HG02759 (cell line): ENCODE data around the gene PTPRE.

Experiments
- ATAC-seq: cut with Tn5 transposase; IDR thresholded peaks from one replicate; pipeline ENCODE4 v1.9.1; 2021; ENCODE audit warnings: mild to moderate bottlenecking, moderate library complexity; ENCODE audit not compliant: unreplicated experiment

PTPRE gene

DNA sequence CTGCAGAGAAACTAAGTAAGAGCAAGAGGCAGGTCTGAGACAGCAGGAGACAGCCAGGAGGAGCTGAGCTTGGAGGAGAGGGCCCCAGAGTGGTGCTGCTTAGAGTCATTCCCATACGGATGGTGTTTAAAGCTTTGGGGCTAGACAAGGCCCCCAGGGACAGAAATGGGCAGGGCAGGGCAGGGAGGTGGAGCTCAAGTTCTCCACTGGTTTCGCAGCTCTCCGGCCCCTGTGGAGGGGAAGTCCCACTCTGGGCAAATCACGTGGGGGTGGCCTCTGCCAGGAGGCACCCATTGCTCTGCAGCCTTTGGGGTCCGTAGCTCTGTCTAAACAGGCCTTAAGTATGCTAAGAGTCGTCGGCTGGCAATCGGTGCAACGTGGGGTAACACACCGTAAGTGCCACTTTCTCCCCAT is 1.0 kb upstream of the PTPRE start:
- ATAC-seq = no peak

DNA sequence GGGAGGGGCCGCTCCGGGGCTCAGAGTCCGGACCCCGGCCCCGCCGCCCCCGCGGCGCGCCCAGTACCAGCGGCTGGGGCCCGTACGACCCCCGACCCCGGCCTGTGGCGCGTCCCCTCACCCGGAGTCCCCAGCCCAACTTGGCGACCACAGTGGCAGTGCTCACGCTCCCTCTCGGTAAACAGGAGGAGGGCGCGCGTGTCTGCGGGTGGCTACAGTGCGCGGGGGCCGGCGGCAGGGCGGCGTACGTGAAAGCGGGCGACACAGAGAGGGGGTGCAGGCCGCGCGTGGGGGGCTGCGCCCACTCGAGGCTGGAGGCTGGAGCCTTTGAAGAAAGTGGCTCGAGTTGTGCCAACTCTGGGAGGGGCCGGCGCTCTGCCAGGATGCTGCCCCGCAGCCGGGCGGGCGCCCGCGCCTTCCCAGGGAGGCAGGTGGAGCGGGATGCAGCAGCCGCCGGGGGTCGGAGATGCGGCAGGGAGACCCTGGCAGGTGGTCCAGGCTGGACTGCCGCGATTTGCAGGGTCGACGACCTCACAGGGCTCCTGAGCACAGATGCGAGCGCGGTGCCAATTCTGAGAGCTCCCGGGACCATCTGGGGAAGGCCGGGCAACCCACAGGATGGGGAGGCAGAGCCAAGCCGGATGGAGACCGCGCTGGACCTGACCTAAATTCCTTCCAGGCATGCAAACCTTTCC is 655 bp downstream of the PTPRE start:
- no peak for ATAC-seq

DNA sequence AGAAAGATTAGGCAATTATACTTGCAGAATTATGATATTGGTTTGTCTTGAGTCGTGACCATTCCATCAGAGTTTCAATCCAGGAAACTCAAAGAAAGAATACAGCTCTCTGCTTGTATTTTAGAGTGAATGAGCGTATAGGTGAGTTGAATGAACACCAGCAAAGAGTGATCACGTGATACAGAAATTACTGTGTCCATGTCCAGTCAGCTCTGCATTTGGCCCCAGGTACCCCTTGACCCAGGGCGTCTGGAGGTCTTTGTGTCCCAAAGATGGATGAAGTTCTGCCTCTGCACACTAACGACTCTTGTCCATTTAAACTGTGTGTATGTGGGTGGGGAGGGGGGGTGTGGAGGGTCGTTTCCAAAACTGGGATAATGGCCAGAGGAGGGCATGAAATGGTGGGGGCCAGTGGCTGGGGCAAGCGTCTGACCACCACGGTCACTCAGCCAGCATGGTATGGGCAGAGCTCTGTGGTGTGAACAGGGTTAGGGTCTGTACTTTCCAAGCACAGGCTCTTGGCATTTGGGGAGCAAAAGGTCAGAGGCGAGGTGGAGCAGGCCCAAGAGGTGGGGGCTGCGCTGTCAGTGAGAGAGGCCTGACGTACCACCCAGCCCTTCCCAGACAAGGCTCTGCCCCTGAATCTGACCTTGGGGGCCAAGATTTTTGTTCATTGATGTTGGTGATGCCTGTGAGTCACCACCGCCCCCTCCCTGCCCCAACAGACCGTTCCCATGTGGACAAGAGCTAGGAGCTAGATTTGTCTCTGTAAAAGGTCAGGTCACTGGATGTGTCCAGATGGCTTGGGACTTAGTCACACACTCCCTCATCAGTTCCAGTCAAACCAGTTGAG is 1.4 kb downstream of the PTPRE start:
- no peak for ATAC-seq

DNA sequence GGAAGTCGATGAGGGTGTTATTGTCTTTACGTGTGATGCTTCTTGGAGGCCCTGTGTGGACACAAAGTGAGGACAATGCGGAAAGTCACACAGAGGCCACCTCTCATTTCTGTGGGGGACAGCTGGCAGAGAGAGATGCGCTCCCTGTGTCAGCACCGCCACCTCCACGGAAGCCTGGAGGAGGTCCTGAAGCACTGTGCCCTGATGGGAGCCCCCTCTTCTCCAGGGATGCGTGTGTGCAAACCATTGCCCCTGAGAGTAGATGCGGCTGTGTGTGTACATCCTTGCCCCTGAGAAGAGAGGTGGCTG is 2.0 kb downstream of the PTPRE start:
- no peak for ATAC-seq

DNA sequence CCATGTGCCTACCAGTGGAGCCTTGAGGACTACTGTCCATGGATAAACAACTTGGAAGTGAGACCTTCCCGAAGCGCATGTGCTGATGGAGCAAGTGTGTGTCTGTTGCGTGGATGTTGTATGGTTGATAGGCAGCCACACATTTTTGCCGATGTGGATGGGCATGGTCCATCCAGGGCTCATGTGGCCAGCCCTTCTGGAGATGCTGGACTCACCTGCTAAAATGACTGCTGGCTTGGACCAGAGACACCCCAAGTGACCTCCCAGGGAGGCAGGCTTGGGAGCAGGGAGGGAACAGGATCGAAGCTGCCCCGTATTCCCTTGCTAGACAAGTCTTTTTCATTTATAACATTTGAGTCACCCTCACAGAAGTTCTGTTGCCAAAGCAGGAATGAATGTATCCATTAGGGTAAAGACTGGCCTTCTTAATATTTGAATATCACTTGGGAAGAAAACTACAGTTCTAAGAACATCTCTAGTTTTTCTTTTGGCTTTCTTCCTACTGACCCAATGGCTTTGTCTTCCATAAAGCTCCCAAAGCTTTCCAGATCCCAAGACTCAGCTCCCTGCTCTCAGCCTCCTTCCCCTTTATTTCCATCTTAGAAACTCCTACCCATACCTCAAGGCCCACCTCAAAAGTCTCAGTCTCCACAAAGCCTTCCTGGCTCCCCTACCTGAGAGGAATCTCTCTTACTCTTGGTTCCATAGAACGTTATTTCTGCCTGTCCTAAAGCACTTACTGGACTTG is 3.0 kb downstream of the PTPRE start:
- ATAC-seq = no peak

DNA sequence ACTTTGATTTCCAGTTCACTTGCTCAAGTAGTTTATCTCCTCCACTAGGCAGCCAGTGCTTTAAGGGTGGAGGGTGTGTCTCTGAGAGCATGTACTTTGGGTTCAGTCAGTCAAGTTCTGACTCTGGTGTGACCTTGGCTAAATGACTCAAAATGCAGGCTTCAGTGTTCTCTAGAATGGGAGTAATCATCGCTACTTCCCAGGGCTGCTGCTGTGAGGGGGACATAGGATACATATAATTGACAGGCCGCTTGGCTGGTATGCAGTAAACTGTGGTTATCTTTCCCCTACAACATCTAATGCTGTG is 3.5 kb downstream of the PTPRE start:
- ATAC-seq = no peak

DNA sequence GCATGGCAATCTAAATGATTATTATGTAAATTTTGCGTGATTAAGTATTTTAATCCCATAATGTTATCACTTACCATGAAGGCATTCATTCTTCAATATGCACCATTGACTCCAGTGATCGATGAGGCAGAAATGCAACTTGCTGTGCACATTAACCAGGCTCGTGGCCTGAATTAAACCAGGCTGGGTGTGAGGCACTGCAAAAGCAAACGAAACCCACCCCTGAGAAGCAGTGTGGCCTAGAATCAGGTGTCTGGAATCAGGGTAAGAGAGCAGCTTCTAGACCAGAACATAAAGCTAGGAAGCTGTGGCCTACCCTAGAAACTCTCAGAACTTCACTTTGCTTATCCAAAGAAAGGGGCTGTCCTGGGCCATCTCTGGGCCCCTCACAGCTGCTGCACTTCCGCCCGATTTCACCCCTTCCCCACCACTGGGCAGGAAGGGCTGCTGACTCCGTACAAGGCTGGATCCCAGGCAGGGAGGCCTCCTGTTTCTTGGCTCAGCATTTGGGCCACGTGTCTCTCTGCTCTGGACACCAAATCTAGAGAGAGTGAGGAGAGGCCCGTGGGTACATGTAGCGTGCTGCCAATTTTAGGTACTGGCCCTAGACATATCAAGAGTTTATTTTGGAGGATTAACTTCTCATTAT is 4.4 kb downstream of the PTPRE start:
- ATAC-seq = no peak

DNA sequence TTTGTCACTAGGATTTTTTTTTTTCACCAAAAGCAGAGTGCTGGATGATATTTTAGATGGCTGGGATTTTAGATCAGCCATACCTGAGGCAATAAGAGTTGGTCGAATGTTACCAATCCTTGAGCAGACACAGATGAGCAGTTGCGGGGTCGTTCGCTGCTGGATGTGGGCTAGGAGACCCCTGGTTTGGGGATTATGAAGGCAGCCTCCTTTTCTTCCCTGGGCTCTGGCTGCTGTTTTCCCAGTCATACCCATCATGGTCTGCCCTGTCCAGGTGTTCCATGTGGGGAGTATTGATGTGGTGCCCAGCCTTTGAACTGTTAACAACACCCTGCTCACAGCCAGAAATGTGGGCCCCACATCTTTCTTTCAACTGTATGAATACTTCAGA is 5.0 kb downstream of the PTPRE start:
- no peak for ATAC-seq

DNA sequence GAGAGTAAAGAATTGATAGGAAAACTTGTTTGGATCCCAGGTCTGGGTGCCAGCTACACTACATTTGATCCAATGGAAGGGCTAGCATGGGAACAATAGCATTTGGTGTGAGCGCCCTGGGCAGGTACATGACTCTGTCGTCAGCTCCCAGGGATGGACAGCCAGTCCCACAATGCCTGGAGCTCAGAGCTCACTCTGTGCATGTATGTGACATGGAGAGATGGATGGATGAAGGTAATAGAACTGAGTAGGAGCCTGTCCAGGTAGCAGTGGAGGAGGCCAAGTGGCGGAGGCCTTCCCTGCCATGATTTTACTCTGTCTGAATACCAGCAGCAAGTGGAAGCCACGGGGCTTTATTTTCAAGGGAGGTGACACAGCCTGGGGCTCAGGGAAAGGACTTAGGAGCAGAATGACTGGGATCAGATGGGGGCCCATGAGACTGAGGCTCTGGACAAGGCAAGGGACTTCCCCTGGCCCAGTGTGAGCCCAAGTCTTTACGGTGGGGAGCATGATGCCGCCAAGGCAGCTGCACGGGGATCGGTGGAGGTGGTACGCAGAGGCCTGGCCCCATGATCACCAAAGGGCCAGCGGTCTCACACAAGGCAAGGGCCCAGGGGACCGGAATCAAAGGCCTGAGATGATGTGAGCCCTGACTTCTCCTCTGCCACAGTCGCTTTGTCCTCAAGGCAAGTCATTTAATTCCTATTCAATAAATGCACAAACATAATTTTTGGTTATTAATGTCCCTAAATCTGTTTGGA is 5.9 kb downstream of the PTPRE start:
- ATAC-seq = no peak

DNA sequence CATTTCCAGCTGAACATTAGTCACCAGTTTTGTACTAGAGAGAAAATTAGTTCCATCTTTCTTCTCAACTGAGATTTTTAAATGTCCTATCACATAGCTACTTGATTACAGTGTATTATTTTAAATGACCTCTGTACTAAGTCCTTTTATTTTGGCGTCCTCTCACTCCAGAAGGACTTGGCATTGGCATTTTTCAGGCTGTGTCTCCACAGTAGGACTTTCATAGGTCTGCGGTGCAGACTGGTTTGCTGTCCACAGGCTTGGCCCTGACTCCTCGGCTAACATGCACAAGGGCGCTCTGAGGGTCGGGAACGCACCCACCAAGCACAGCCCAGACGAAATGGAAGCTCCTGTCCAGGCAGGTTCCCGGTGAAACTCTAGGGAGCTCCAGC is 6.5 kb downstream of the PTPRE start:
- no peak for ATAC-seq

DNA sequence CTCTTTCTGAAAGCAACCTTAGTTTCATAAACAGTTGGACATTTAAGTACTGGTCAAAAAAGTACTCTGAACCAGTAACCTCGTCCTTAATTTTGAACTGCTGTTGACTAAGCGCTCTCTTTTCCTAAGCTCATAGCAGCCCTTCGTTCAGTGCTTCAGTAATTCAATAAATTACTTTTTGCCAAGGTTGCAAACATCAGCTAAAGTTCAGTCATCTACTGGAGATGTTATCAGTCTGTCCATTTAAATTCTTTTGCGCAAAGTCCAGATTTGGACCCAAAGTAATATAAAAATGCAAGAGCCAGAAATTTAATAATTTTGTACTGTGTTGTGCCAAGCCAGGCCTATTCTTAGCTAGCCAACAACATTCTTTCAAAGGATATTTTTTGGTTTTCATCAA is 8.4 kb downstream of the PTPRE start:
- ATAC-seq = no peak

DNA sequence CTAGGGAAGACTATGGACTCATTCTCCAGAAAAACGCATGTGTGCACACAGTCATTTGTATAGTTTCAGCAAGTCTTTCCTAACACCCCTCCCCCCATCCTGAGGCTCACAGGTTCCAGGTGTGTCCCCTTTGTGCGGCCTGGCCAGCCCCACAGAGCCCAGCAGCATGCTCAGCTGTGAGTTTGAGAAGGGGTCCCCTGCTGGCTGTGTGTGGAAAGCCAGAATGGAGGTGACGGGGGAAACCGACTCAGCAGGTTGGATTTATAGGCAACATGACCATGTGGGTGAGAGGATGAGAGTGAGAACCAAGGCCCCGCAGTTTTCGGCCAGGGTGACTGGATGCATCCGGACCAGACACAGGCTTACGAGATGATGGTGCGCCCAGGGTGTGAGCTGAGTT is 9.9 kb downstream of the PTPRE start:
- ATAC-seq = no peak

DNA sequence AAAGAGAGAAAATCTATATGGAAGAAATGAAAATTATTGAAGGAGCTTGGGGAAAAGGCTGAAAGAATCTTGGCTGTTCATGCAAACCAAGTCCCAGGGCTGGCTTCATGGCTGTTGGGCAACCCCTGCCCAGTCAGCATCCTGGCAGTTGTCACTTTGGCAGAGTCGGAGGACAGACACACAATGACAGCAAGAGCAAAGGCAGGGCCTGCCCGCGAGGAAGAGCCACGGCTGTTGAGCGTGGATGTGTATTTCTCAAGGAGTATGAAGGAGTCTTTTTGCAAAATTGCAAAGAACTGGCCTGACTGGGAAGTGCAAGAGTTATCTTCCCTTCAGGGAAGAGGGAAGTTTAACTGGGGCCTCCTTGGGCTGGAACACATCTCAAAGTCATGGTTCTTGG is 11.7 kb downstream of the PTPRE start:
- no peak for ATAC-seq

DNA sequence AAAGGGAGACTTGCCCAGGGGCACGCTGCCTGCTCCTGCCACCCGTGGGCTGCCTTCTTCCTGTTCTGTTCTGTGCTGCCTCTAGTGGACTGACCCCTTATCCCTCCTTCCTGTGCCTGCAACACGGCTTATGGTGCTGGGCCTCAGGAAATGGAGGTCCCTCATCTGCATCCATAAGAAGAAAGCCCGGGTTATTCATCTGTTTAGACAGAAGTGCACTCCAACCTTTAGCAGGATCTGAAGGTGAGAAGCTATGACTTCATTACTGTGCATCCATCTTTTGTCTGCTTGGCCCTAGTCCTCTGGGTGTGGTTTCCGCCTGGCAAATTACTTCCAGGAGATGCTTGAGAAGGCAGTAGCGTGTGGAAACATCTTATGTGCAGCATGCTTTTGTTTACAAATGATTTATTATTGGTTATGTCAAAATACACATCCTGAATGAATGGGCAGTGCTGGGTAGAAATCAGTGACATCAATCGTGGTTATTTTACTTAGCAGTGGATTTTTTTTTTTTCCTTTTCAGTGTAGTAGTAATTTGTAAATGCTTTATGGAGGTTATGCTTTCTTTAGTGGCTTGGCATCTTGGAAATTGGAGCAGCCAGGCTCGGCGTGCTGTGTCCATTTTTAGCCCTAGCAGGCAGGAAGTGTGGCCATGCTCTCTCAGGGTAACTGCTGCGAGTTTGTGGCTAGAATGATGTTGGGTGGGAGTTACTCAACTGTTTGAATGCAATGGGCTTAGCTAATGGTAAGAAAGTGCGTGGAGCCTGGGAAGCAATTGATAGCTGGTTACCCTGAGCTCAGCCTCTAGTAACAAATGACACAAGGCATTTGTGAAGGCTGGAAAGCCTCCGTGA is 12.7 kb downstream of the PTPRE start:
- peak; percentile 52 for ATAC-seq

DNA sequence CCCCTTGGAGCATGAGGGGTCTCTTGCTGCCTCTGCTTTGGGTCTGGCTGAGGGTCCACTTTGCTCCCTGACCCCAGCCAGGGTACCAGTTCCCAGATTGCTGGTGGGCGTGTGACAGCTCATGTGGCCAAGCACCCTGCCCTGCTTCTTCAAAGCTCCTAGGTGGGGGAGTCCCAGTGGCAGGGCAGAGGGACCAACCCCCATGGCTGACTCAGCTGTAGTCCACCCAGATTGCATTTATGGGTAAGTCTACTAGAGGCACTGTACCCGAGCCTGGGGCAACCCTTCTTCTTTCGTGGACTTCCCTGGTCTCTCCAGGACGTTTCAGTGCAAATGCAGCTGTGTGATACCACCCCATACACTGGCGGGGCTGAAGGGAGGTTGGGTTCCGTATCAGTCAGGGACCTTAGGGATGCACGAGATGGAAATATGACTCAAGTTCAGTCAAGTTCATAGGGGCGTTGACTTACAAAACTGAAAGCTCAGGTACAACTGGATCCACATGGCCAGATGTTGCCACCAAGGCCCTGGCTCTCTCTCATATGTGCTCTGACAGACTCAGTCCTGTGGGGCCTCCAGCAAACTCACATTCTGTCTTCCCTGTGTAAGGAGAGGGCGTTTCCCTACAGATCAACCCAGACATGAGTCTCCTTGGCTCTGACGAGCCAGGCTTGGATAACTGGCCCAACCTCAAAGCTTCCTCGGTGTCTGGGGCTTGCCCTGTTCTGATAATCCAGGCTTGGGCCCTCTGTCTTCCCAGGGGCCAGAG is 13.6 kb downstream of the PTPRE start:
- ATAC-seq = peak; percentile 43

DNA sequence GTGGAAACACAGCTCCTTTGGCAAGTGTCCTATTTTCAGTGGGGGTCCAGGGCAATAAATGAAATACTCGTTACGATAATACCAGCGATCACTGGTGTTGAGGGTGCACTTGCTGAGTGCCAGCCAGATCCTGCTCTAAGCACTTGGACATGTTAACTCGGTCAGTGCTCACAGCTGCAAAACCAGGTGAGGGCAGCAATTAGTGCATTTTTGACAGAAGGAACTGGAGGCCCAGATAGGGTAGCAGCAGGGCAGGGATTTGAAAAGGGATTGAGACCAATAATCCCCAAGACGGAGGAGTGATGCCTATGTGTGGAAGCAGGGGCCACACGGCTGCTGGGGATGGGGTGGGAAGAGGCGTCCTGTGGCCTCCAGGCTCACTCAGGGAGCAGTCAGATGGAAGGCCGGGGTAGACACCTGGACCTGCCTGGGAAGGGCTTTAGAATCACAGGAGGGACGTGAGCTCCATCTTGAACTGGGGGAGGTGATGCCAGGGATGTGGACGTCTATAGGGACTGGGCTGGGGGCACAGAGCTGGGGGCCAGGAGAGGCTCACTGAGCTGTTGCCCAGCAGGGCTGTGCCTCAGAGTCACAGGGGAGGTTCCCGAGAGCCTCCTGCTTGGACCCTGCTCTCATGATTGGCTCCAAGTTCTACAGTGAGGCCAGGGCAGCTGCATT is 14.3 kb downstream of the PTPRE start:
- no peak for ATAC-seq

DNA sequence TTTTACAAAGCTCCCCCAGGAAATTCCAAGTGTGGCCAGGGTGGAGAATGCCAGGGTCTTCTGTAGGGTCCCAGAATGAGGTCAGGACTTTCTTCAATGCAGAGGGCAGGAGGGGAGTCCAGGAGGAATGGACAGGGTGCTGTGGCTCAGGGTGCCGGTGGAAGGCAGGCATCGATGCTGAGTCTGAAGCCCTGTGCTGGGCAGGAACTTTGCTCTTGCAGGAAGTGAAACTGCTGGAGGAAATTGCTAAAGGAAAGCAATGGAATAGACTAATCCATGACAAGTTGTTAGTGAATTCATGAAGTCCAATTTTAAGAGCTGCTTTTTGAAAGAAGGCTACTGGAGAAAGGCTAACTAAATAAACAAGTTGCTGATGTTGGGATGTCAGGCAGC is 14.8 kb downstream of the PTPRE start:
- no peak for ATAC-seq

DNA sequence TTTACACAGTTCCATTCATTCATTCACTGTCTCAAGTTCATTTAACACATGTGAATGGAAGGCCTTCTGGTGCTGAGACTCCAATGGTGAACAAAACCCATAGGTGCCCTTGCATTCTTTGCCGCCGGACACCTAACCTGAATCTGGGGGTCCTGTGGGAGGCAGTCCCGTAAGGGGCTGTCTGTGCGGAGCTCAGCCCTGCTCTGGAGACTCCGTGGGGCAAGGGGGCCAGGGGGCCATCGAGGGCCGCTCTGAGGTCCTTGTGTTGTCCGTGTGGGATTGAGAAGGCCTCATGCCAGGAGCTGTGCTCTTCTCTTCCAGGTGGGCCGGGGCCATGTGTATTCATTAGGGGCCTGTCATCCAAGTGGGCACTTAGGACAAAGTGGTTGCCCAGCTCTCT is 15.3 kb downstream of the PTPRE start:
- ATAC-seq = no peak
